Stimulated activated CD4-positive, alpha-beta T cell treated with anti-CD3 and anti-CD28 coated beads, Interleukin-2, amount 100 ng/mL, for 48 hours (primary cell): ENCODE data around the gene ADD2.

Experiments
- DNase-seq, 2 donors: peaks; one replicate each; pipeline ENCODE4 v3.0.0-alpha.2; 2020

ADD2 gene

DNA sequence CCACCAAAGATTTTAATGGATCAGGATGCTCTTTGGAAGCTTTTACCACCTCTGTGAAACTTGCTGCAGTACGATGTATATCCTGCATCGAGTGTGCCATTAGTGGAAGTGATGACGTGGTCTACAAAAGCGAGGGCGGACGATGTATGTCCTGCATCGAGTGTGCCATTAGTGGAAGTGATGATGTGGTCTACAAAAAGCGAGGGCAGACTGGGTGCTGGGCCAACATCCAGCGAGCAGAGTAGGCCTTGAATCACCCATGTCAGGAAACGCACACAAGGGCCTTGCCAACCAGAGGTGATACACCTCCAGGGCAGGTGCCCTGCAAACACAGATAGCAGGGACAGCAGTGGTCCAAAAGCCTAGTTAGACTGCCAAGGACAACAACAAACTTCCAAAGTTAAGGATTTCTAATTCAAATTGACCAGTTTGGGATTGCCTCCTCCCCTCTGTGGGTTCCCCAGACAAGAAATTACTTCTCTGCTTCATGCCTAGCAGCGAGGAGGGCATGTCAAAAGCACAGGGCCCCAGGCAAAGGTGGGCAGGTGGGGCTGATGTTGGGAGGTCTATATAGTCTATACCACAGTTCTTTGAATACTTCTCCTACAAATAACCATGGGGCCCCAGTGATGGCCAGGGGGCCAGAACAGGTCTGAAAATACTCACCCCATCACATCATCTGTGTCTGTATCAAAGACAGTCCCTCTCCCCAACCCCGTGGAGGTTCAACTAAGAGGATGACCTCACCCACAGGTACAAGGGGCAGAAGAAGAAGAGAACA is 70.2 kb downstream of the ADD2 start:
- no peak for DNase-seq

GRCh38 chr2:70696142-70696541 is 71.9 kb downstream of the ADD2 start:
- DNase-seq = no peak

- no peak for DNase-seq
Observed at GRCh38 chr2:70692256-70692655, 75.7 kb downstream of the ADD2 start.

DNA sequence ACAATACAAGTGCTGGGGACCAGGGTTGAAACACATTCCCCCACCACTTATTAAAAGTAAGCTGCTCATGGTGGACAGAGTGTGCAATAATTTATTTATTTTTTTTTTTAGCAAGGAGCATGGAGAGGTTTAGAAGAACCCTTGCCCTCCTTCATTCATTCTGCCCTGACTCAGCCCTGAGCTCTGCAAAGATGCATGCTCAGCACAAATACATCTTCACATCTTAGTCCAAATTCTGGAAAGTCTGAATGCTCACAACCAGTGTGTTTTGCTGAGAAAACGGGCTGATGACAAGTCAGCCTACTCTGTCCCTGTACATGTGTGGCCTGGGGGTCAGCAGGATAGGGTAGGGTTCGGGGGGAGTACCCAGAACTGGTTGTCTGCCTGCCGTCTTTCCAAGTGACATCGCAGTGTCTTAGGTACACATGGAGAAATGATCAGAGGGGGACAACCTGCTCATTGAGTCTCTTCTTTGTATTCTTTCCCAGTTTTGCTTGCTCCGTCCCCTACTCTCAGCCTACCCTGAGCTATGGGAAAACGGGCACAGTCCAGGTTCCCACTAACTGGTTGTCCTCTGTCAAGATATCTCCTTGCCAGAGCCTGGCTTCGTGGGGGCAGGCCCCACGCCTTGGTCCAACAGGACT is 76.4 kb downstream of the ADD2 start:
- DNase-seq = no peak

GRCh38 chr2:70690846-70691245 is 77.2 kb downstream of the ADD2 start:
- DNase-seq = no peak

DNA sequence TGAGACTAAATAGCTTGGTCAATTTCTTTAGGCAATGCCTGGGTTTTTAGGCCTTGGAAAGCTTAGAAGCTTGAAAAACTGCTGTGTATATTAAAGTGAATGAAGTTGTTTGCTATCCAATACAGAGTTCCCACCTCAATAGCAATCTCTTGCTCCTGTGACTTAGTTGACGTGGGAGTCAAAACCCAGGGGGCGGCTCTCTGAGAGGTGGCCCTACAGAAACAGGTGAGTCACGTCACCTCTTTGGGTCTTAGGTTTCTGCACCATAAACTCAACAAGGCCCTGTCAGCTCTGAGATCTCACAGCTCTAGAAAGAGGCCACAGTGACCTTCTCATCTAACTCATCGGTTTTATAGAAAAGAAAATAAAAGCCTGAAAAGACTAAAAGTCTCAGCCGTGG is 79.6 kb downstream of the ADD2 start:
- no peak for DNase-seq

DNA sequence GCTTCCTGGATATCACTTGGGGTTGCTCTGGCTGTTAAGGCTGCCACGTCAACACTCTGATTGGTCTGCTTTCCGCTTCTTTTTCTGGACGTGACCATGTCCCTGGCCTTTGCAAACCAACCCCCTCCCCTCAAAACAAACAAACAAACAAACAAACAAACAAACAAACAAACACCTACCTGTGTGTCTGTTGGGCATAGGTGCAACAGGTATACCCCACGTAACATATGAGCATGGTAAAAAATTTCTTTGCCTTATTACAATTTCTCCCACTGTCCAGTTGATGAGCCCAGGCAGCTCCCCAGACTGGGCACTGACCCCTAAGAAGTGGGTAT is 80.6 kb downstream of the ADD2 start:
- no peak for DNase-seq

DNA sequence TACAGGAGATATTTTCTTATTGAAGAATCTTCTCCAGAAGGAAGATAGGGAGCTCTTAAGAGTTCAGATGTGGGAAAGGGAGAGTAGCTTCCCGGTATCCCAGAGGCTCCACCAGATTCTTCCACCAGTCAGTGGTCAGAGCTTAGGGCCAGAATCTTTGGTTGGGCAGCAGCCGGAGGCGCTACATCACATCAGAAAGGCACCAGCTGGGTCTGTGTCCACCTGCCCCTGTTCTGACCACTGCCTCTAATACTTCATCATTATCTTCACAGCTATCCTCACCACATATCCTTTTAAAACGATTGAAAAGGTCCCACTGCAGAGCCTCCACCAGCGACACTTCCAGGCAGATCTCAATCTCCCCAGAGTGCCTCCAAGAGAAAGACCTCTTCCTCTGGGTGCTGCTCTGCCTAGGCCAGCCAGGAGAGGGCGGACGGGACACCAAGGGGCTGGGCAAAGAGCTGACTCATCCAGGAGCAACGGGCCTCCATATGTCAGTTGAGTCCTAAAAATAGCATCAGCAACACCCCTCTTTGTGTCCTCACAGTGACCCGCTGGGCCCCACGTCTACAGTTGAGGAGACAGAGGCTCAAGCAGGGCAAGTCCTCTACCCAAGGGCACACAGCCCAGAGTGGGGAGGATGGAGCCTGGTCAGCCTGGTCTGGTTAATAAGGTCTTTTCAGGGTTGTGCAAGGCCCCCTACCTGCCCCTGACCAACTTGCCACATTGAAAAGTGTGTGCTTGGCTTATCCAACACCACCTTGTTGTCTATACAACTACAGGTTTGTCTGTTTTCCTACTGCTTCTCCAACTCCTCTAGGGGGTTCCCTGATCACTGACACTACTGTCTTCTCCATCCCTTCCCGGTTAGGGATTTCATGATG is 81.2 kb downstream of the ADD2 start:
- no peak for DNase-seq

- no peak for DNase-seq
Observed at GRCh38 chr2:70685771-70686171, 82.2 kb downstream of the ADD2 start.

GRCh38 chr2:70684846-70685622 is 83.0 kb downstream of the ADD2 start:
- DNase-seq = no peak

GRCh38 chr2:70683455-70683854 is 84.5 kb downstream of the ADD2 start:
- DNase-seq = no peak

- no peak for DNase-seq
Observed at GRCh38 chr2:70680735-70681134, 87.3 kb downstream of the ADD2 start.

GRCh38 chr2:70679259-70679658 is 88.7 kb downstream of the ADD2 start:
- no peak for DNase-seq

DNA sequence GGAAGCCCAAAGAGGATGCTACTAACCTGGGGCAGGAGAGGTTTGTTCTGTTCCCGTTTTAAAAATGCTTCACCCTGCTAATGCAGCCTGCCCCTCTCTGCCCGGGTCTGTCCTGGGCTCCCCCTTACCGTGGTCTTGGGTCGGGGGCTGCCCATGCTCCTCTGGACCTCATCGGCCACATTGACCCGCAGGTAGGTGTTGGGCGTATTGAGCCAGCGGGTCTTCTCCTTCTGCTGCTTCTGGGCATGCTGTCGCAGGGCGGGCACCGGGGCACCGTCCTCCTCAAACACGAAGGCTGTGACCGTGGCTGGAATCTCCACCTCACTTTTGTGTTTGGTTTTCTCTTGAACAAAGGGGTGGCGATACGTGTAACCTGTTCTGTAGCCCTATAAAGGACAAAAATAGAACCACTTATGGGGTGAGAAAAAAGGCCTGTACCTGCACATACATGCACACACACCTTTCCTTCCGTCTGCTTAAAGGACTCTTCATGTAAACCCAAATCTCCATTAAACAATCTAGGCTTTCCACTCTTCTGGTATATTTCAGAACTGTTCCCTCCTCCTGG is 89.3 kb downstream of the ADD2 start:
- no peak for DNase-seq

DNA sequence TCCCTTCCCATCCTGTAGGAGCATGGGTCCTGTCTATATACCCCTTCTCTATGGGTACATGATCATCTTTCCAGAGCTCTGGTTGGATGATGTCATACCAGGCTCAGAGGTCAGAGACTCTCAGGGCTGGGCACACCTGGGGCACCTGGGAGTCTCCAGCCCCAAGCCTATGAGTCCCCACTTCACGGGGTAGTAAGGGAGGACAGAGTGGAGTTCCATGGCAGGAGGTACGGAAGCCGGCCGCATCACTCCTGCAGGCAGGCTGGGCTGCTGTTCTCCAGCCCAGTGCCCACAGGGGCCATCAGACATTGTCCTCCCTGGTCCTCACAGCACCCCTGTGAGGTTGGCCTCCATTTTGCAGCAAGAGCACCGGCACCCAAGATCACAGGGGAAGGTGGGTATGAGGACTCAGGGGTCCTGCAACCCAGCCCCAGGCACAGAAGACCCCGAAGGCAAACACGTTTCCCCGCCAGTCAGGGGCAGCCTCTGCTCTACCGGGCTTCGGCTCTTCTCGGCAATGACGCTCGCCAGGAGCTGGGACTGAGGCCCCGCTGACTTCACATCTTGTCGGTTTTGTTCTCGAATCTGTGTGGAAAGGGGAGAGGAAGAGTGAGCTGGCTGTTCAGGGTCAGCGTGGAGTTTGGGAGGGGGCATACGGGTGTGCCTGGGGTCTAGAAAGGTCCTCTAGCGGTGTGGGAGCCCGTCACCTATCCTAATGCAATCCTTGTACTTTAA is 91.5 kb downstream of the ADD2 start:
- no peak for DNase-seq

DNA sequence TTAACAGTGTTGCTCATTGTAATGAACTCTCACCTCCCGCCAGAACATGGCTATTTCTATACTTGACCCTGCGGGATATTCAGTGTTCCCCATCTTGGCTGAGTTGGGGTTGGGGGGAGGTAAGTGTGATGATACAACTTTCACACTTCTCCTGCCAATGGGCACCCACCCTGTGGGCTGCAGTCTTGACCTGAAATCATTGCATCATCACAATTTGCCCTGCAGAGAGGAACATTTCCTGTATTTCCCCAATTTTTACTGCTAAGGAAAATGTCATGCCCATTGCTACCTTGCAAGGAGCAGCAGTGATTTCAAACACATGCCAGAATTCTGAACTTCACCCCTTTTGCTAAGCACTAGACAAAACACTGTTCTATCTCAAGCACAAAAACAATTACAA is 92.1 kb downstream of the ADD2 start:
- no peak for DNase-seq

DNA sequence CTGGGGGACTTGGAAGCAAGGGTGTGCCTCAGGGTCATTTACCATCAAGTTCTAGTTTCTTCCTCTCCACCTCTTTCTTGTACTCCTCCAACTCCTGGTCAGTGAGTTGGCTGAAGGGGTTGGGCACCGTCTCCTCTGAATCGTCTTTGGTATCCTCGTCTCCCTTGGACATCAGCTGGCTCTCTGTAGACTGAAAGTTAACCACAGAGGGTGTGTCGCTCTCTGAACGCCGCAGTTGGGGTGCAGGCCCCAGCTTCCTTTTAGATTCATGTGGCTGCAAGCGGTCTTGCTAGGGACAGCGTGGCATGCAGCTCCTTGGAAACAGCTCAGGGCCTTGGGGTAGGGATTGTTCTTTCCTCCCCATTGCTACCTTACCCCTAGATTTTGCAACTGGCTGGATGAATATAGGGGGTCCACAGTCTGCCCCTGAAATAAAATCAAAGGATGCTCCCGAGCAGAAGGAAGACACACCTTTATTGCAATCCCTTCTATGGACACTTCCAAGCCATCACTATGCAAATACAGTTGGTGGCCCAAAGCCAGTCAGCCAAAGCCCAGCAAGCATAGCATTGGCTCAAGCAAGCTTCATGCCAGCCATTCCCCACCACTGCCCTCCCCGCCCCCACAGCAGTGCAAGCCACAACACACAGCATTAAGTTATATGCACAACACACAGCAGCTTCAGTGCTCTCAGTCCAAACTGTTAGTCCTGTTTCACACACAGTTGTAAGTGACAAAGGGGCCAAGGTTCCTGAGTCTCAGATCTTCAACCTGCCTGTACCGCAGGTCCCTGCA is 93.2 kb downstream of the ADD2 start:
- DNase-seq = no peak

DNA sequence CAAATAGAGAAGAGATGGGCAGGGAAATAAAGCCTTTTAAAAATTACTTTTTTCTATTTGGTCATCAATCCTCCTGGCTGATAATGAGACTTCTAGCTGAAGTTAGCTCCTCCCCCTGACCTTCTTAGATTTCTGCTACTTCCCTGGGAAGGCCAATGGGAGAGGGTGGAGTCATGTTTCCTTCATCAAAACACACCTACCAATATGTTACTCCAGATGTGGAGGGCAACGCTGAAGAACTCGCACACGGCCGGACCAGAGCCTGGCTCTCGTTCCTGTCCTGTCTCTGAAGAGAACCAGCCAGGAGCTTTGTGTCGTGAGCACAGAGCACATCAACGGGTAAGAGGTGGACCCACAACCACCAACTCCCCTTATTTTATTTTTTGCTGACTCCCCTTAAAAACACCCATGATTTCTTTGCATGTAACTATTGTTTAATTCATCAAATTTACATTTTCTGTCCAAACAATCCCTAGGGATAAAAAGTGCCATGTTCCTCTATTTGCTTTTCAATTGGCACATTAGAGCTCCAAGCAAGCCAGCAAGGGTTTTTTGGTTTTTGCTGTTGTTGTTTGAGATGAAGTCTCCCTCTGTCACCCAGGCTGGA is 94.9 kb downstream of the ADD2 start:
- DNase-seq = no peak

DNA sequence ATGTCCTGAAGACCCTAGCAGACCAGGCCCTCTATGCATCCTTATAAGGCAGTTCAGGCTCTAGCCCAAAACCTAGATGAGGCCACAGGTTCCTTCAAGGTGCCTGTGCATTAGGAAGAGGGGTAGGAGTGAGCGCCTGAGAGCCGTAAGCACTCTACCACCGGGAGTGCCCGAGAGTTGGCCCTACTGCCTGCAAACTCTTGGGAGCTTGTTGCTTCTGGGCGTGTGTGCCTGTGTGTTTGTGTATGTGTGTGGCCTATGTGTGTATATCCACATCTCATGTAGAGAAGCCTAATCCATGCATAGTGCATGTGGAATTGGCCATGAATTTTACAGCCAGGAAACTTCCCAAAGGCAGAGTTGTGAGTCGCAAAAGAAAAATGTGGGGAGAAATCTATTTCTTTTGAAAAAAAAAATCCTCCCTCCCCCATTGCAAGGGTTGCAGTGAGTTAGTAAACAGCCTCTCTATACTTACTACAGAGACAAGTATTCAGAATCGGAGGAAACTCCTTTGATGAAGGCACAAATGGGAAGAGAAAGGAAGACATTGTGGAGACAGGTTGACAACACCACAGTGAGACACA is 96.8 kb downstream of the ADD2 start:
- DNase-seq = no peak

DNA sequence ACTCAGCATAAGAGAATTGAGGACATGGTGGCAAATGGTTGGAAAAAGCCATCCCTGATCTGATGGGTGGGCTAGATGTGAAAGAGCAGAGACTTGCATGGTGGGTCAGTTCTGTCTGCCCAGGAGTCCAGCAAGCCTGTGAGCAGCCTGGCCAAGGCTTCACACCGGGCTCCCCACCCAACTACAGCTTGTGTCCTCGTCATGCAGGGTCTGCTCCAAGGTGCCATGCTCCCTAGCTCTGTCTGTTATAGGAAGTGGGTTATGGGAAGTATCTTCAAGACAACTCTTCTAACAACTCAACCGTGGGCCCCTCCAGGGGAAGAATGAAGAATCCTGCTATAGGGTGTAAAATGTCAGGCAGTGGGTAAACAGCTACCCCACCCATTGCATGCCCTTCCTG is 97.4 kb downstream of the ADD2 start:
- no peak for DNase-seq
